Measurements from ENCODE around the gene SKP2. TPM values are rescaled to one million over a fixed set of nuclear protein-coding genes. Genes with fewer than 3 reads are reported as not detected.

The SKP2 gene
- polyA plus RNA-seq, 1 donor from 2014 or later, result 26.0 TPM

DNA sequence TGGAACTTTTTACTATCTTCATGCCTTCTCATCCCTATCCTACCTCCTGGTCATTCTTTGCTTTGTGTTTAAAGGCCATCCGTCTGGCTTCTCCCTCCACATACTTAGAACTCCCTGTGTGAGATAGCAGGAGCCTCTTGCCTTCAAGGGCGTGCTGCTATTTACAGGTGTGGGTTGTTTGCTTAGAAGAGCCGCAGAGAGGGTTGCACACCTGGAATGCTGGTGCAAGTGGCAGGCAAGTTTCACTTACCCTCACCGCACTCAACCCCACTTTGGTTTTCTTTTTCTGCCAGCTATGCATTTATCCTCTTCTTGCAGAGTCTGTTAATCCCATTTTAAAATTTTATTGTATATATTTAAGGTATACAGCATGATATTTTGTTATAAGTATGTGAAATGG, 12.6 kb downstream of the SKP2 start:
- no peaks in the 10 kb centered on the region for H3F3A ChIP-seq (ENCODE audit: insufficient read depth, low read length, poor library complexity, severe bottlenecking)
- no peak overlapping the region for H2AFZ ChIP-seq (ENCODE audit: low read depth, low read length)
- H3K79me2 ChIP-seq (replicated peaks; ENCODE audit: insufficient read depth, low read length), result no peaks in the 10 kb centered on the region
- H4K20me1 ChIP-seq (ENCODE audit: insufficient read depth), result no peaks in the 10 kb centered on the region
- no peaks in the 10 kb centered on the region for H3K9me3 ChIP-seq (ENCODE audit: low read length)
- H3K27ac ChIP-seq (ENCODE audit: low read length), result no peak overlapping the region
- no peak overlapping the region for H3K4me3 ChIP-seq (ENCODE audit: low read length)
- TF ChIP-seq, protein P1, sequence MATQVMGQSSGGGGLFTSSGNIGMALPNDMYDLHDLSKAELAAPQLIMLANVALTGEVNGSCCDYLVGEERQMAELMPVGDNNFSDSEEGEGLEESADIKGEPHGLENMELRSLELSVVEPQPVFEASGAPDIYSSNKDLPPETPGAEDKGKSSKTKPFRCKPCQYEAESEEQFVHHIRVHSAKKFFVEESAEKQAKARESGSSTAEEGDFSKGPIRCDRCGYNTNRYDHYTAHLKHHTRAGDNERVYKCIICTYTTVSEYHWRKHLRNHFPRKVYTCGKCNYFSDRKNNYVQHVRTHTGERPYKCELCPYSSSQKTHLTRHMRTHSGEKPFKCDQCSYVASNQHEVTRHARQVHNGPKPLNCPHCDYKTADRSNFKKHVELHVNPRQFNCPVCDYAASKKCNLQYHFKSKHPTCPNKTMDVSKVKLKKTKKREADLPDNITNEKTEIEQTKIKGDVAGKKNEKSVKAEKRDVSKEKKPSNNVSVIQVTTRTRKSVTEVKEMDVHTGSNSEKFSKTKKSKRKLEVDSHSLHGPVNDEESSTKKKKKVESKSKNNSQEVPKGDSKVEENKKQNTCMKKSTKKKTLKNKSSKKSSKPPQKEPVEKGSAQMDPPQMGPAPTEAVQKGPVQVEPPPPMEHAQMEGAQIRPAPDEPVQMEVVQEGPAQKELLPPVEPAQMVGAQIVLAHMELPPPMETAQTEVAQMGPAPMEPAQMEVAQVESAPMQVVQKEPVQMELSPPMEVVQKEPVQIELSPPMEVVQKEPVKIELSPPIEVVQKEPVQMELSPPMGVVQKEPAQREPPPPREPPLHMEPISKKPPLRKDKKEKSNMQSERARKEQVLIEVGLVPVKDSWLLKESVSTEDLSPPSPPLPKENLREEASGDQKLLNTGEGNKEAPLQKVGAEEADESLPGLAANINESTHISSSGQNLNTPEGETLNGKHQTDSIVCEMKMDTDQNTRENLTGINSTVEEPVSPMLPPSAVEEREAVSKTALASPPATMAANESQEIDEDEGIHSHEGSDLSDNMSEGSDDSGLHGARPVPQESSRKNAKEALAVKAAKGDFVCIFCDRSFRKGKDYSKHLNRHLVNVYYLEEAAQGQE (IDR thresholded peaks at IDR 0.05; ENCODE audit: borderline replicate concordance), result no peak
- no peak for TF ChIP-seq EP300 (conservative IDR thresholded peaks at IDR 0.05; ENCODE audit: poor library complexity, severe bottlenecking)
- TF ChIP-seq RAD21 (conservative IDR thresholded peaks at IDR 0.05), result no peak
- no peak for TF ChIP-seq MXI1 (conservative IDR thresholded peaks at IDR 0.05; ENCODE audit: poor library complexity, severe bottlenecking)
- no peak for TF ChIP-seq POLR2AphosphoS5 (IDR thresholded peaks at IDR 0.05)
- TF ChIP-seq TAF1 (IDR thresholded peaks at IDR 0.05; ENCODE audit: low read depth), result no peak
- TF ChIP-seq SMC3 (conservative IDR thresholded peaks at IDR 0.05; ENCODE audit: poor library complexity), result no peak
- TF ChIP-seq, protein P2, sequence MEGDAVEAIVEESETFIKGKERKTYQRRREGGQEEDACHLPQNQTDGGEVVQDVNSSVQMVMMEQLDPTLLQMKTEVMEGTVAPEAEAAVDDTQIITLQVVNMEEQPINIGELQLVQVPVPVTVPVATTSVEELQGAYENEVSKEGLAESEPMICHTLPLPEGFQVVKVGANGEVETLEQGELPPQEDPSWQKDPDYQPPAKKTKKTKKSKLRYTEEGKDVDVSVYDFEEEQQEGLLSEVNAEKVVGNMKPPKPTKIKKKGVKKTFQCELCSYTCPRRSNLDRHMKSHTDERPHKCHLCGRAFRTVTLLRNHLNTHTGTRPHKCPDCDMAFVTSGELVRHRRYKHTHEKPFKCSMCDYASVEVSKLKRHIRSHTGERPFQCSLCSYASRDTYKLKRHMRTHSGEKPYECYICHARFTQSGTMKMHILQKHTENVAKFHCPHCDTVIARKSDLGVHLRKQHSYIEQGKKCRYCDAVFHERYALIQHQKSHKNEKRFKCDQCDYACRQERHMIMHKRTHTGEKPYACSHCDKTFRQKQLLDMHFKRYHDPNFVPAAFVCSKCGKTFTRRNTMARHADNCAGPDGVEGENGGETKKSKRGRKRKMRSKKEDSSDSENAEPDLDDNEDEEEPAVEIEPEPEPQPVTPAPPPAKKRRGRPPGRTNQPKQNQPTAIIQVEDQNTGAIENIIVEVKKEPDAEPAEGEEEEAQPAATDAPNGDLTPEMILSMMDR (IDR thresholded peaks at IDR 0.05; ENCODE audit: poor library complexity, severe bottlenecking), result no peak
- TF ChIP-seq EZH2 (IDR thresholded peaks at IDR 0.05; ENCODE audit: borderline replicate concordance, insufficient read depth, low read length, poor library complexity, severe bottlenecking), result no peak
- H3K27me3 ChIP-seq (ENCODE audit: insufficient read depth, low read depth, low read length), result no peaks in the 10 kb centered on the region
- no peak overlapping the region for H3K9ac ChIP-seq (ENCODE audit: low read length)
- H3K36me3 ChIP-seq (ENCODE audit: insufficient read depth, low read length), result peaks cover 22% of the 10 kb centered on the region
- H3K9me2 ChIP-seq (ENCODE audit: insufficient read depth, low read length), result no peaks in the 10 kb centered on the region
- H3K4me2 ChIP-seq (ENCODE audit: low read length), result no peak overlapping the region

DNA sequence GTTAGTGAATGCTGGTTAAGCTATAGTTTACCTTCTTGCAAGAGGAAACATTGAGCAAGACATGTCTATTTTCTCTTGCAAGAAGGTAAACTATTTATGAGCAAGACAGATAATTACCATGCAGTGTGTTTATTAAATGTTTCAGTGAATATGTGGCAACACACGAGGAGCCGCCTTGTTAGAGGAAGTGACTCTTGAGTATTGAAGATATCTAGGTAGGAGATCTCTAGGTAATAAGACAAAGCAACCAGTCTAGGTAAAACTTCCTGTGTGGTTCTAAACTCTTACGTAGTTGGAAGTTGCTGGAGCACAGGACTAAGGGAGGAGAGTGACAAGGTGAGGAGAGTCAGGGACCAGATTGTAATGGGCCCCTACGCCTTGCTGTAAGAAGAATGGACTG, 16.8 kb downstream of the SKP2 start:
- no peaks in the 10 kb centered on the region for H3F3A ChIP-seq (ENCODE audit: insufficient read depth, low read length, poor library complexity, severe bottlenecking)
- peaks cover 11% of the 10 kb centered on the region for H3K36me3 ChIP-seq (ENCODE audit: insufficient read depth, low read length)
- H3K27me3 ChIP-seq (ENCODE audit: insufficient read depth, low read depth, low read length), result no peaks in the 10 kb centered on the region
- no peak overlapping the region for H3K4me2 ChIP-seq (ENCODE audit: low read length)
- H3K9me3 ChIP-seq (ENCODE audit: low read length), result no peaks in the 10 kb centered on the region
- H3K4me3 ChIP-seq (ENCODE audit: low read length), result no peak overlapping the region
- no peak overlapping the region for H3K27ac ChIP-seq (ENCODE audit: low read length)
- no peak for TF ChIP-seq TAF1 (IDR thresholded peaks at IDR 0.05; ENCODE audit: low read depth)
- TF ChIP-seq, protein P2 (IDR thresholded peaks at IDR 0.05; ENCODE audit: poor library complexity, severe bottlenecking), result no peak
- no peak for TF ChIP-seq EP300 (conservative IDR thresholded peaks at IDR 0.05; ENCODE audit: poor library complexity, severe bottlenecking)
- no peak for TF ChIP-seq EZH2 (IDR thresholded peaks at IDR 0.05; ENCODE audit: borderline replicate concordance, insufficient read depth, low read length, poor library complexity, severe bottlenecking)
- H3K9ac ChIP-seq (ENCODE audit: low read length), result no peak overlapping the region
- H4K20me1 ChIP-seq (ENCODE audit: insufficient read depth), result no peaks in the 10 kb centered on the region
- no peaks in the 10 kb centered on the region for H3K9me2 ChIP-seq (ENCODE audit: insufficient read depth, low read length)
- H2AFZ ChIP-seq (ENCODE audit: low read depth, low read length), result no peak overlapping the region
- no peaks in the 10 kb centered on the region for H3K79me2 ChIP-seq (replicated peaks; ENCODE audit: insufficient read depth, low read length)

All from neural cell (in vitro differentiated cells).